HG03469 (cell line): Measurements from ENCODE around the gene C19orf38.
"Not testable (repeated sequence)": the region's sequence is repeated elsewhere in the genome, so short reads cannot be mapped to it uniquely, and the experiment has no call there.

Experiments used
- ATAC-seq: cut with Tn5 transposase; IDR thresholded peaks from one replicate; pipeline ENCODE4 v1.9.1; 2021; ENCODE audit warnings: mild to moderate bottlenecking, moderate library complexity, moderate number of reproducible peaks; ENCODE audit not compliant: unreplicated experiment

The C19orf38 gene

DNA sequence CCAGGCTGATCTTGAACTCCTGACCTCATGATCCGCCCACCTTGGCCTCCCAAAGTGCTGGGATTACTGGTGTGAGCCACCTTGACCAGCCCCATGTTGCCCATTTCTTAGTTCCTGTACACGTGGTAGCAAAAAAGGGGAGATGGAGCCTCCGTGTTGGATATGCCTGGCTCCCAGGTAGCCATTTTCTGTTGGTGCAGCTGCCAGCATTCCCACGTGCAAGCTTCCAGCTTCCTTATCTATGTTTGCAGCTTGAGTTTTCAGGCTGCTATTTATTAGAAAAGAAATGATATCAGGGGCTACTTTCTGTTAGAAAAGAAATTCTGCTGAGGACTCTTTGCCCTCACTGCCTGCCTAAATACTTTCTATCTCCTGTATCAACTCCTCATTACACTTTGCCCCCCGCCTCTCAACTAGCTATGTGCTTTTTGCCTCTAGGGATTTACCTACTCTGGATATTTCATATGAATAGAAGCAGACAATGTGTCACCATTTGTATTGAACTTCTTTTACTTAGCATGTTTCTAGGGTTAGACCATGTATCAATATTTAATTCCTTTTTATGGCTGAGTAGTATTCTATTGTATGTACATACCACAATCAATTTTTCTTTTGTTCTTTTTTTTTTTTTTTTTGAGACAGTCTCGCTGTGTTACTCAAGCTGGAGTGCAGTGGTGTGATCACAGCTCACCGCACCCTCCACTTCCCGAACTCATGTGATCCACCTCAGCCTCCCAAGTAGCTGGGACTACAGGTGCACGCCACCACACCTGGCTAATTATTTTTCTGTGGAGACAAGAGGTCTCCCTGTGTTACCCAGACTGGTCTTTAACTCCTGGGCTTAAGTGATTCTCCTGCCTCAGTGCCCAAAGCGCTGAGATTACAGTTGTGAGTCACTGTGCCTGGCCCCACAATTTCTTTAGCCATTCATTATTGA, 8.8 kb upstream of the C19orf38 start:
- ATAC-seq: no peak

DNA sequence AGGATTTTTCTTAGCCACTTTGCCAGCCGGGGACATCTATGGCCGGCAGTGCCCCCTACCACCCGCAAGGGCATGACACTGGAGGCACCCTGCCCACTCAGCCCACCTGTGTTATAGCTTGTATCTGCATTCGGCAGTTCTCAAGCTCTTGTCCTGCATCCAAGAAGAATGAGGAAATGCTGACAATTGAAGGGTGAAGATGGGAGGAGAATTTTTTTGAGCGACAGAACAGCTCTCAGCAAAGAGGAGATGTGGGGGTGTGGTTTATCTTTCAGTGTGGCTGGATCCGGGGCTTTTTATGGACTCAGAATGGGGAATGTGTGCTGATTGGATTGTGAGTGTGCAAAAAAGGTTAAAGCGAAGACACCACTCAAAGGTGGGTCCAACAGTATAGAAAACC, 5.4 kb upstream of the C19orf38 start:
- ATAC-seq: no peak

DNA sequence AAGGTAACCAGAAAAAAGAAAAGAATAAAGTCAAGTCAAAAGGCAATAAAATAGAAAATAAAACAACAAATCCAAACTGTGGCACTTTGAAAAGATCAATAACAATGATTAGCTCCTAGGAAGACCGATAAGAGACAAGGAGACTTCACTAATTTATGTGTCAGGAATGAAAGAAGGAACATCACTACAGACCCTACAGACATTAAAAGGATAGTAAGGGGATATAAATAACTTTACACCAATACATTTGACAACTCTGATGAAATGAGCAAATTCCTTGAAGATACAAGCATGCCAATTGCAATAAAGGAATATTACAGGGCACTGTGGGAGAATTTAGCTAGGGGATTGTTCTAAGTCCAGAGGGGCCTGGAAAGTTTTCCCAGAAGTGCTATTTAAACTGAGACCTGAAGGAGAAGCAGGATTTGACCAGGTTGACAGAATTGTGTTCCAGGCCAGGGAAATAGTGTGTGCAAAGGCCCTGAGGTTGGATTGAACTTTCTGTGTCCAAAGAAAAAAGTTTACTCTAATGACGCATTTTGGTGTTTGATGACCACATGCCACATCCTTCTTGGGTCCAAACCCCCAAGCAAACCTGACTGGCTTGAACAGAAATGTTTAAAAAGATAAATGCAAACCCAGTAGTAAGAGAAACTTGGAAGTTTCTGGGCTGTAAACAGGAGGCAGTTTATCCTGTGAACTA, 1.6 kb upstream of the C19orf38 start:
- no peak for ATAC-seq

DNA sequence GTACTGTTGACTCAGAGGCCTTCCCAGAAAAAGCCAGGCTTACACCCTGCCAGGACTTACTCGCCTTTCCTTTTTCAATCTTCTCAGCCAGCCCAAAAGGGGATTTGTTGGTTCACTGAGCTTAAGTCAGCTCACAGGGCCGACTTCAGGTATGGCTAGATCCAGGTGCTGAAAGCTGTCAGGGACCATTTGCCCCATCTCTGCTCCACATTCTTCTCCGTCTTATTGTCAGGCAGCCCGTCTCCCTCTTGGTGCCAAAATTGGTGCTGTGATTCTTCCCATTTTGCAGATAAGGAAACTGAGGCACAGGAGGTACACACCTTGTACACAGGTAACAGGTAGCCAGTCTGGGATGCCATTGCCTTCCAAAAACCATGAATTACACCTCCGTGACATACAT, 2.4 kb downstream of the C19orf38 start:
- ATAC-seq: no peak

DNA sequence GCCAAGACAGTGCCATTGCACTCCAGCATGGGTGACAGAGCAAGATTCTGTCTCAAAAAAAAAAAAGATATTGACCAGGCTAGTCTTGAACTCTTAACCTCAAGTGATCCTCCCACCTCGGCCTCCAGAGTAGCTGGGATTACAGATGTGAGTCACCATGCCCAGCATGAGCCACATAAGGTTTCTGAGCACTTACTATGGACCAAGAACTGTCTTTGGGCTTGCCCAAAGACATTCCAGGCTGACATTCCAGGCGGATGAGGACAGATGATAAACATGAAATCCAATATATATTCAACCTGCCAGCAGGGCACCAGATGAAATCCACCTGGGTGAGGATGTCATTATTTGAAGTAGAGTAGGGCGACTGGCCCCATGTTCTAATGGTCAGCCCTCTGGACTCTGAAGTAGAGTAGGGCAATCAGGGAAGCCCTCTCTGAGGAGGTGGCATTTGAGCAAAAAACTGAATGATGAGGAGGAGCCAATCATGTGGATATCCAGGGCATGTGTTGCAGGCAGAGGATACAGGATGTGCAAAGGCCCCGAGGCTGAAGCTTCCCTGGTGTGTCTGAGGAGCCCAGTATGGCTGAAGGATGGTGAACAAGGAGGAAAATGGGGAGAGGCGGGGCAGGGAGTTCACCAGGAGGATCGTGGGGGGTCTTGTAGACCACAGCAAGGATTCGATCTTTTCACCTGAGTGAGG, 4.0 kb downstream of the C19orf38 start:
- no peak for ATAC-seq

DNA sequence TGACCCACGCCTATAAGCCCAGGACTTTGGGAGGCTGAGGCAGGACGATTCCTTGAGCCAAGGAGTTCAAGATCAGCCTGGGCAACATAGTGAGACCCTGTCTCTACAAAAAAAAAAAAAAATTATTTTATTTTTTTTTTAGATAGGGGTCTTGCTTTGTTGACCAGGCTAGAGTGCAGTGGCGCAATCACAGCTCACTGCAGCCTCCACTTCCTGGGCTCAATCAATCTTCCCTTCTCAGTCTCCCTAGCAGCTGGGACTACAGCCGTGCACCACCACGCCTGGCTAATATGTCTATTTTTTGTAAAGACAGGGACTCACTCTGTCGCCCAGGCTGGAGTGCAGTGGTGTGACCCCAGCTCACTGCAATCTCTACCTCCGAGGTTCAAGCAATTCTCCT, 4.7 kb downstream of the C19orf38 start:
- no peak for ATAC-seq

DNA sequence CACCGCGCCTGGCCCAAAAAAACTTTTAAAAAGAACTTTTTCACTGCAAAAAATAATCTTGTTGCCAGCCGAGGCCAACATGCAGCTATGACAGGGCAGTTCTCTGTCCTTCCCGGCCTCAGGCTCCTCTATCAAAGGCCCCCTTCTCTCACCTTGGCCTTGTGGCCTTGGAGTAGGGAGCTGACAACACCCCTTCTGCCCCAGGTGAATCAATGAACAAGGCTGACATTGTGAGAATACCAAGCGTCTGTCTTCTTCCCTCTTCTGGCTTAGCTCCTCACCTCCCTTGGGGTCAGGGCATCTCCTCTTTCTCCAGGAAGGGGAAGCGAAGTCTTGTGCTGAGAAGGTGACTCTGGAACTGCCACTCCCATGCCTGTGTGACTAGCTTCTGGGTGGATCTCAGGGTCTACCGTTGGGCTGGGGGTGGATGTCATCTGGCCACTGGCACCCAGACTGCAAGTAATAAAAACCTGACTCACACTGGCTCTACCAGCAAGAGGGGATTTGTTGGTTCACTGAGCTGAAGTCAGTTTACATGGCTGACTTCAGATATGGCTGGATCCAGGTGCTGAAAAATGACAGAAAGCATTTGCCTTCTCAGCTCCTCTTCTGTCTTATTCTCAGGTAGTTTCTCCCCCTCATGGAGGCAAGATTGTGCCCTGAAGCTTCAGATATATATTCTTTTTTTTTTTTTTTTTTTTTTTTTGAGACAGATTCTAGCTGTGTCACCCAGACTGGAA, 6.3 kb downstream of the C19orf38 start:
- ATAC-seq: no peak

DNA sequence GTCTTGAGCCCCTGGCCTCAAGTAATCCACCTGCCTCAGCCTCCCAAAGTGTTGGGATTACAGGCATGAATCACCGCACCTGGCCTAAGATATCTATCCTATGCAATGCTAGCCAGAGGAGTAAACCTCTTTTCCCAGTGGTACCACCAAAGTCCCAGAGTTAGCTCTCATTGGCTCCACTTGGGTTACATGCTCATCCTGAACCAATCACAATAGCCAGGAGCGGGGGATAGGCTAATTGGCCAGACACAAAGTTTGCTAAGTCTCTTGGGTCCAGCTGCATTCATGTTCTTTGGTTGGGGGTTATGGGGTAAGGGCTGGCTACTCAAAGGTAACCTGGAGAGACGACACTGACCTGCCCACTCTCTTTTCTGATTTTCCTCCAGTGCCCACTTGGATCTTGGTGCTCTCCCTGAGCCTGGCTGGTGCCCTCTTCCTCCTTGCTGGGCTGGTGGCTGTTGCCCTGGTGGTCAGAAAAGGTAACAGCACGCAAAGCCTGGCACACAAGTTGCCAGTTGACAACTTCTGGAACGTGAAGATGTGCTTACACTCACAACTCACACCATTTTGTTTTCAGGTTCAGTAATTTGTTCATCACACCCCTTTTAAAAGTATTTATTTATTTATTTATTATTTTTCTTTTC, 7.8 kb downstream of the C19orf38 start:
- no peak for ATAC-seq

DNA sequence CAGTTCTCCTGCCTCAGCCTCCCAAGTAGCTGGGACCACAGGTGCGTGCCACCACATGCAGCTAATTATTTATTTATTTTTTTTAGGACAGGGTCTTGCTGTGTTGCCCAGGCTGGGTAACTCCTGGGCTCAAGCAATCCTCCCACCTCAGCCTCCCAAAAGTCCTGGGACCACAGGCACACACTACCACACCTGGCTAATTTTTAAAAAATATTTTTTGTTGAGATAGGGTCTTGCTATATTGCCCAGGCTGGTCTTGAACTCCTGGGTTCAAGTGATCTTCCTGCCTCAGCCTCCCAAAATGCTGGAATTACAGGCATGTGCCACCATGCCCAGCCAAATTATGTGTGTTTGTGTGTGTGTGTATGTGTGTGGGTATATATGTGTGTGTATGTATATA, 8.7 kb downstream of the C19orf38 start:
- ATAC-seq: not testable (repeated sequence)

DNA sequence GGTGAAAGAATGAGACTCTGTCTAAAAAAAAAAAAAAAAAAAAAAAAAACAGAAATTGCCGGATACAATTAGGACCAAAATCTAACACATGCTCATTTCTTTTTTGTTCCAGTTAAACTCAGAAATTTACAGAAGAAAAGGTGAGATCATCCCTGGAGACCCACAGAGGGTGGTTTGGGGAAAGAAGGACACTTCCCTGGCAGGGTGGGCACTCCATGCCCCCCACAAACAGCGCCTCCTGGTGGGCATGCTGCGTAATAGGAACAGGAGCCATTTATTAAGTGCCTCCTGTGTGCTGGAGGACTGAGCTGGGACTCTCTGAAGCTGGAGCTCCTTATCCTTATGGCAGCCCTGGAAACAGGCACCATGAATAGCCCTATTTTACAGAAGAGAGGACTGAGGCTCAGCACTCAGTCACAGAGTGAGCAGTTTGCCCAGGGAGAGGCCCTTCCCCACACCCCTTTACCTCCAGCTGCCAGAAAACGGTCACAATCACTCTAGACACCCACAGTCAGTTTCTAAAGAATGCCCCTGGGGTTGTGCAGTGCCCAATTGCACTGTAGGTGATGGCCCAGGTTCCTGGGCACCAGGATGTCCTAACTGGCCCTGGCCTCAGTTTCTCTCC, 10.1 kb downstream of the C19orf38 start:
- no peak for ATAC-seq

DNA sequence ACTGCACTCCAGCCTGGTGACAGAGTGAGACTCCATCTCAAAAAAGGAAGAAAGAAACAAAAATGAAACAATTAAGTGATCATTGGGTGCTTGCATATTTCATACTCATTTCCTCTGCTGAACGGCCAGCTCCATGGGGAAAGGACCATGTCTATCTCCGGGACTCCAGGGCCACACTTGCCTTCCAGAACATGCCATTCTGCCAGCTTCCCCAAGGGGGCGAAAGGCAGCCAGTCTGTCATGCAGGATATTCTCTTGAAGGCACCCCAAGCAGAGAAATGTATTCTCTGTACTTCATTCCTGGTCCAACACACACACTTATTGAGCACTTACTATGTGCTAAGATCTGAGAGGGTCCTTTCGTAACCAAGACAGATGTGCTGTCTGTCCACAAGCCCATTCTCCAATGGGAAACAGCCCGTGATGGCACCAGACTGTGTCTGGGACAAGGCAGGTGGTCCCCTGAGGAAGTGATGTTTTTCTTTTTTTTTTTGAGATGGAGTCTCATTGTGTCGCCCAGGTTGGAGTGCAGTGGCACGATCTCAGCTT, 13.0 kb downstream of the C19orf38 start:
- ATAC-seq: no peak

DNA sequence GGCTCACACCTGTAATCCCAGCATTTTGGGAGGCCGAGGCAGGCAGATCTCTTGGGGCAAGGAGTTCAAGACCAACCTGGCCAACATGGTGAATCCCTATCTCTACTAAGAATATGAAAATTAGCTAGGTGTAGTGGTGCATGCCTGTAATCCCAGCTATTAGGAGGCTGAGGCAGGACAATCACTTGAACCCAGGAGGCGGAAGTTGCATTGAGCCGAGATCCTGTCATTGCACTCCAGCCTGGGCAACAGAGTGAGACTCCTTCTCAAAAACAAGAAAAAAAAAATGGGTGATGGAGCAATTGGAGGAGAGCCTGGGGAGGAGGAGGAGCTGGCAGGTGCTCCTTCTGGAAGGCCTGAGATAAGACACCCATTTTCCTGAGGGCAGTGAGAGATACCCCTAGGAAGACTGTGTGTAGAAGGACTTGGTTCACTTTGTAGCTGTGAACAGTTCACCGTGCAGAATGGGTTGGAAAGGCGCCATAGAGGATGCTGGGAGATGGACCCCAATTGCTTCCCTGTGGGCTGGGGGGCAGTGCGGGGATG, 14.4 kb downstream of the C19orf38 start:
- no peak for ATAC-seq

DNA sequence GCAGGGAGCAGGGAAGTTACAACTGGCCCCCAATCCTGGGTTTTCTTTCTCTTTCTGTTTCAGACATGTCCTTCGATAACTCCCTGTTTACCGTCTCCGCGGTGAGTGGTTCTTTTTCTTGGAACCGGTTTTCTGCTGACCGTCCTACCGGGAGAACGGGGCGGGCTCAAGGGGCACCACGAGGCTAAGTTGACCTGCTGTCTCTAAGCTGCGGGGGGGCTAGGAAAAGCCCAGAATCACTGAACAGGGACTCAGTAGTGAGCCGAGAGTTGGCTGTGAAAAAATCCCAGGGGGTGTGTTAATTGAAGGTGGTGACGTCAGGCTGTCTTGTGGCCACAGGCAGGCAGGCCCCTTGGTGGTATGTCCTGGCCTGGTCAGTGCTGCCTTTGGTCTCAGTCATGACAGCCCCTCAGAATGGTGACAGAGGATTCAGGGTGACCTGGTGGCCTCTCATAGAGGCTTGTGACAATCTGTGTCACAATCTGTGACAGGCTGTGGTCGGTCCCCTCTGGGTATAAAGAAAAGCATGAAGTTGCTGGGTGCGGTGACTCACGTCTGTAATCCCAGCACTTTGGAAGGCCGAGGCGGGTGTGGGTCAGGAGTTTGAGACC, 15.0 kb downstream of the C19orf38 start:
- no peak for ATAC-seq

DNA sequence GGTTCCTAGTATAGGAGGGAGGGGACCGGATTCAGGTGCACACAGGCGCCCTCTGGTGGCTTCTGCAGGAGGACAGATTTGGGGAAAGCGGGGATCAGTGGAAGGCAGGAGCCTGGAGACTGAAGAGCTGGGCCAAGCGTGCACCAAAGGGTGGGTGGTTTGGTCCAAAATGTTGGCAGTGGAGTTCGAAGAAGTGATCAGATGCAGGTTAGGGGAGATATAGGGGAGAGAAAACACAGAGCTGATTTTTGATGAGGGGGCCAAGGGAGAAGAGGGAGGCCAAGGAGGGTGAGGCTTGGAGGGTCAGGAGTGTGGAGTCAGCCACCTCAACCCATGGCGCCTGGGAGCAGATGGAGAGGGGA, 16.3 kb downstream of the C19orf38 start:
- no peak for ATAC-seq

DNA sequence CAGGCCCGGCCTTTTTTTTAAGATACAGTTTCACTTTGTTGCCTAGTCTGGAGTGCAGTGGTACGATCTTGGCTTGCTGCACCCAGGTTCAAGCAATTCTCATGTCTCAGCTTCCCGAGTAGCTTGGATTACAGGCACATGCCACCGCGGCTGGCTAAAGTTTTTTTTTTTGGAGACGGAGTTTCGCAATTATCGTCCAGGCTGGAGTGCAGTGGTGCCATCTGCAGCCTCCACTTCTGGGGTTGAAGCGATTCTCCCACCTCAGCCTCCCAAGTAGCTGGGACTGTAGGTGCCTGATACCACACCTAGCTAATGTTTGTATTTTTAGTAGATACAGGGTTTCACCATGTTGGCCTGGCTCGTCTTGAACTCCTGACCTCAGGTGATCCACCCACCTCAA, 18.3 kb downstream of the C19orf38 start:
- ATAC-seq: no peak

DNA sequence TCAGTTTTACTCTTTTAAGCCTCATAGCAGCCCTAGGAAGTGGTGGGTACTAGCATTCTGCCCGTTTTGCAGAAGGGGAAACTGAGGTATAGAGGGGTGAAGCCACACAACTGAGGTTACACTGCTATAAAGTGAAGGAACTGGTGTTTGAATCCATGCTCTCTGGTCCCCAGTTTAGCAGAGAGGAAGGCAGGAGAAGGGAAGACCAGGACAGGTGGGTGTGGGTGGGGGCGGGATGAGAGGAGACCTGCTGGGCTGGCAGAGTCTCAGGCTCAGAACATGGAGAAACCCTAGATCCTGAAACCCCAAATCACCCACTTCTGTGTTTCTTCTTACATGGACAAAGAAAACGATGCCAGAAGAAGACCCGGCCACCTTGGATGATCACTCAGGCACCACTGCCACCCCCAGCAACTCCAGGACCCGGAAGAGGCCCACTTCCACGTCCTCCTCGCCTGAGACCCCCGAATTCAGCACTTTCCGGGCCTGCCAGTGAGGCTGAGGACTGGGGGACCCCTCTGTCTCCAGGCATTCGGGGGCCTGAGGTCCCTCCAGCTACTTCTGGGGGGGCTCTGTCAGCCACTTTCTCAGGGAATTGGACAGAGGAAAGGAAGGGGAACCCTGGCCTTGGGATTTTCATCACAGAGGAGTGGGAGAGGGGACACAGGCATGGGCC, 20.8 kb downstream of the C19orf38 start:
- ATAC-seq: no peak

DNA sequence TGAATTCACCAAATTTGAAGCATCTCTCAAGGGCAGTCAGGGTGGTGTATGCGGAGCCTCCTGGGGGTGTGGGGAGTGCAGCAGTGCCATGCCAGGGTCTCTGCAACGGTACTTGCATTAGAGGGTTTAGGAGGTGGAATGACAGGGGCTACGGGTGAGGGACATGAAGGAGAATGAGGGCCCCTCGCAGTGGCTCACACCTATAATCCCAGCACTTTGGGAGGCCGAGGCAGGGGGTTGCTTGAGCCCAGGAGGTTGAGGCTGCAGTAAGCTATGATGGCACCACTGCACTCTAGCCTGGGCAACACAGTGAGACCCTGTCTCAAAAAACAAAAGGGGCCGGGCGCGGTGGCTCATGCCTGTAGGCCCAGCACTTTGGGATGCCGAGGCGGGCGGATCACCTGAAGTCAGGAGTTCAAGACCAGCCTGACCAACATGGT, 21.7 kb downstream of the C19orf38 start:
- ATAC-seq: not testable (repeated sequence)

DNA sequence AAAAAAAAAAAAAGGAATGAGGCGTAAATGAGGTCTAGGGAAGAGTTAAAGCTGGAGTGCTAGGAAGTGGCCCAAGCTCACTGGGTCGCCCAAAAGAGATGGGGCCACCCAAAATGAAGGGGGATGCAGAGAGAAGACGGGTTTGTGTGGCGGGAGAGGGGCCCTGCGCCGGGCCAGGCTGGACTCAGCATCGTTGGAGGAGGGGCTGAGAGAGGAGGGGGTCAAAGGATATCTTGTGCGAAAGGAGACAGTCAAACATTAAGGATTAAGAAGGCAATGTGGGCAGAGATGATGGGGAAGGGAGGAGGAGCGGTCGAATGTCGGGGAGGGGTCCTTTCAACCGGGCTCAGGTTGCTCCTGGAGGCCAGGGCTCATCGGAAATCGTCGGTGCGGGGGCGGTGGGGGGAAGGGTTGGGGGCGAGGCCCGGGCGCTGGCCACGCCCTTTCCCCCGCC, 22.3 kb downstream of the C19orf38 start:
- no peak for ATAC-seq
